GM12864 (cell line): ENCODE results near the gene FOXN3.

Experiments used
- DNase-seq: peaks from one replicate; pipeline ENCODE4 v3.0.0-alpha.2; 2011; ENCODE audit warnings: low read depth
- H3K4me3 ChIP-seq: 2 replicates; pipeline ENCODE4 v1.5.1; 2011; ENCODE audit warnings: mild to moderate bottlenecking, low read depth, low read length, control low read depth
- CTCF ChIP-seq: IDR thresholded peaks from 2 replicates; pipeline ENCODE4 v1.5.1; 2011; ENCODE audit warnings: low read depth, mild to moderate bottlenecking, moderate library complexity, low read length, control low read depth, inconsistent platforms; ENCODE audit errors: missing control alignments

Gene FOXN3

GRCh38 chr14:89352976-89353765 lies 63.9 kb downstream of the FOXN3 start:
- no peak for TF ChIP-seq CTCF
- H3K4me3 ChIP-seq, result no peak overlapping the region
- DNase-seq, result no peak

DNA sequence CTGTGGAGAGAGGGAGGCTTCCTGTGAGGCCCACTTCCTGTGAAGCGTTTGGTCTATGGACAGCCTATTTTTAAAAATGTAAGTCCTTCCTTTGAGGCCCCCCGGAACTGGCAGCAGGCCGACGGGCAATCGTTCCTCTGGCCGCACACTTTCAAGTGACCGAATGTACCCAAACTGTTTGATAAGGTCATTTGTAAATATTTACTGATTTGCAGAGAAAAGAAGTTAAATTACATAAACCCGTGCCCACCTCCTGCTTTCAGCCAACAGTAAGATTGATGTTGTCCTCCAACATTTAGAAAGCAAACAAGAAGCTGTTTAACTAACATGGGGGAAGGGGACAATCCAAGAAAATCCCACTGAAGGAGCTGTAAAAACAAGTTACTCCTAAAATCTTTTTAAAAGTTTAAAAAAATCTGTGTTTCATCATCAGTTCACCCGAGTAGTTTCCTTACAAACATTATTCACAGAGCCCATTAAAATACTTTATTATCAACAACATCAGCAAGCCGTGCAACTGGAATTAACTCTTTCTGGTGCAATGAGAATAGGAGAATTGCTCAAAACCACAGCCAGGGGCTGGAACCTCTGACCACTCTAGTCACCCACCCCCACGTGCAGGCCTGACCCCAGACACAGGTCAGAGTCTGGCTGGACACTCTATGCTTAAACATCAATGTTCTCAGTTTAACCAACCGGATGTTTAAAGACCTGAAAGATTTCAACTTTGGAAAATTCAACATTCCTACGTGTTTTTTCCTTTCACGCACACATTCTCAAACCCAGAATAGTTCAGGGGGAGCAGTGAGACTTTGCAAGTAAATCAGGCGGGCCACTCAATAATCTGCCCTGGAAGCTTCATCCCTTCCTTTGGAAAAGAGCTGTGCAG lies 65.3 kb downstream of the FOXN3 start:
- H3K4me3 ChIP-seq, result peak overlapping the region; percentile 4; the same call in 1 of the 2 replicates
- no peak for TF ChIP-seq CTCF
- DNase-seq, result peak; percentile 56

- H3K4me3 ChIP-seq, result peak overlapping the region; percentile 4; the same call in 1 of the 2 replicates
- TF ChIP-seq CTCF, result no peak
- no peak for DNase-seq
Observed at GRCh38 chr14:89351221-89351515, 65.9 kb downstream of the FOXN3 start.

- no peak overlapping the region for H3K4me3 ChIP-seq
- no peak for DNase-seq
- no peak for TF ChIP-seq CTCF
Observed at GRCh38 chr14:89350152-89350551, 66.9 kb downstream of the FOXN3 start.

GRCh38 chr14:89349171-89350008 lies 67.6 kb downstream of the FOXN3 start:
- H3K4me3 ChIP-seq, result no peak overlapping the region
- DNase-seq, result no peak
- no peak for TF ChIP-seq CTCF

- no peak for TF ChIP-seq CTCF
- no peak overlapping the region for H3K4me3 ChIP-seq
- no peak for DNase-seq
Observed at GRCh38 chr14:89348722-89349121, 68.3 kb downstream of the FOXN3 start.
